HepG2 (cell line): ENCODE results near the gene BMI1. TPM values are rescaled to one million over a fixed set of nuclear protein-coding genes. Genes with fewer than 3 reads are reported as not detected.

Experiments
- ARNT2 ChIP-seq: sonication (generic); formaldehyde crosslinking; IDR thresholded peaks from 2 replicates; pipeline ENCODE4 v1.8.0; 2022; ENCODE audit warnings: mild to moderate bottlenecking, low read depth, missing genetic modification reagents, moderate library complexity
- CCDC6 ChIP-seq: sonication (generic); formaldehyde crosslinking; IDR thresholded peaks from 2 replicates; pipeline ENCODE4 v1.8.1; 2022; ENCODE audit warnings: mild to moderate bottlenecking, missing genetic modification reagents, moderate library complexity
- CHD4 ChIP-seq: fragments of 200-600 bp; sonication (generic); IDR thresholded peaks from 2 replicates; pipeline ENCODE4 v1.7.0; 2017; ENCODE audit warnings: mild to moderate bottlenecking, low read length, borderline replicate concordance
- HIC2 ChIP-seq: sonication (generic); formaldehyde crosslinking; IDR thresholded peaks from 2 replicates; pipeline ENCODE4 v1.9.0; 2022; ENCODE audit warnings: low read depth, missing genetic modification reagents
- HIVEP1 ChIP-seq: sonication (generic); formaldehyde crosslinking; IDR thresholded peaks from 2 replicates; pipeline ENCODE4 v1.4.0; 2020; ENCODE audit warnings: mild to moderate bottlenecking, missing genetic modification reagents
- JUNB ChIP-seq: sonication (generic); formaldehyde crosslinking; IDR thresholded peaks from 2 replicates; pipeline ENCODE4 v1.8.0; 2022; ENCODE audit warnings: missing genetic modification reagents, mild to moderate bottlenecking, borderline replicate concordance
- MXD4 ChIP-seq: IDR thresholded peaks from 2 replicates; pipeline ENCODE4 v1.6.1; 2016; ENCODE audit warnings: mild to moderate bottlenecking, missing biosample characterization, missing genetic modification reagents
- NR2F2 ChIP-seq: IDR thresholded peaks from 2 replicates; pipeline ENCODE4 v1.6.1; 2012; ENCODE audit warnings: low read depth, inconsistent platforms, borderline replicate concordance
- PATZ1 ChIP-seq: sonication (generic); formaldehyde crosslinking; IDR thresholded peaks from 2 replicates; pipeline ENCODE4 v1.4.0; 2020; ENCODE audit warnings: missing genetic modification reagents
- SAP130 ChIP-seq: IDR thresholded peaks from 2 replicates; pipeline ENCODE4 v1.6.1; 2016; ENCODE audit warnings: low read depth
- SIN3A ChIP-seq: IDR thresholded peaks from 2 replicates; pipeline ENCODE4 v1.6.1; 2011; ENCODE audit warnings: low read depth, mild to moderate bottlenecking, control low read depth, low read length, borderline replicate concordance
- SP1 ChIP-seq, 2 experiments: fragments of 450-650 bp in 1 of 2; sonication (generic) in 1 of 2; formaldehyde crosslinking in 1 of 2; IDR thresholded peaks; 2 replicates each; pipeline versions ENCODE4 v1.4.0 to v1.6.1; 2016 to 2020; ENCODE audit warnings: missing genetic modification reagents in 1 of 2
- SP4 ChIP-seq: sonication (generic); formaldehyde crosslinking; IDR thresholded peaks from 2 replicates; pipeline ENCODE4 v1.8.1; 2023; ENCODE audit warnings: mild to moderate bottlenecking, missing genetic modification reagents
- ZBTB25 ChIP-seq: IDR thresholded peaks from 2 replicates; pipeline ENCODE4 v1.6.1; 2018; ENCODE audit warnings: missing genetic modification reagents
- ZNF468 ChIP-seq: sonication (generic); formaldehyde crosslinking; IDR thresholded peaks from 2 replicates; pipeline ENCODE4 v1.8.0; 2022; ENCODE audit warnings: mild to moderate bottlenecking, moderate library complexity, missing genetic modification reagents
- ZNF558 ChIP-seq: sonication (generic); formaldehyde crosslinking; IDR thresholded peaks from 2 replicates; pipeline ENCODE4 v1.9.0; 2022; ENCODE audit warnings: mild to moderate bottlenecking, missing genetic modification reagents, borderline replicate concordance
- ZNF609 ChIP-seq: sonication (generic); formaldehyde crosslinking; IDR thresholded peaks from 2 replicates; pipeline ENCODE4 v1.4.0; 2020; ENCODE audit warnings: mild to moderate bottlenecking, missing genetic modification reagents, borderline replicate concordance
- ZNF720 ChIP-seq: sonication (generic); formaldehyde crosslinking; IDR thresholded peaks from 2 replicates; pipeline ENCODE4 v1.4.0; 2020; ENCODE audit warnings: missing genetic modification reagents
- polyA plus RNA-seq, 8 experiments: library from polyadenylated mRNA; depleted of rRNA in 3 of 8; stranded (reverse) in 7 of 8; unstranded in 1 of 8; fragments of >200 nt; fragmentation: Illumina TruSeq in 4 of 8; extraction: Trizol in 4 of 8; gene quantifications; 2 replicates each; pipeline versions ENCODE4 v1.2.1 to v1.2.3, GENCODE V29; 2011 to 2016; ENCODE audit warnings: low read depth in 4 of 8, missing spikeins in 1 of 8, mixed read lengths in 1 of 8; ENCODE audit not compliant: insufficient read depth in 1 of 8
- total RNA-seq, 5 experiments: library from RNA; depleted of rRNA; stranded (reverse); fragments of >200 nt; fragmentation: Illumina TruSeq; extraction: Trizol; gene quantifications; 2 replicates each; pipeline ENCODE4 v1.2.3, GENCODE V29; 2016; ENCODE audit warnings: low read depth in 1 of 5

BMI1 gene
- total and polyA plus RNA-seq, 2 of the 13 experiments (the other 11 are each of a cell fraction or from before 2014, with no cell fraction given), result 30.5 to 44.0 TPM

- TF ChIP-seq SP1 (IDR thresholded peaks at IDR 0.05) (no peak), SP1 (CRISPR knock-in tag; IDR thresholded peaks at IDR 0.05) (no peak), ZNF720 (CRISPR knock-in tag) (no peak), ZBTB25 (CRISPR knock-in tag) (peak; percentile 2; the same call in 1 of the 2 replicates), SIN3A (no peak), PATZ1 (CRISPR knock-in tag) (peak; percentile 62), SP4 (CRISPR knock-in tag) (no peak), MXD4 (CRISPR knock-in tag) (no peak; the same call in 1 of the 2 replicates), NR2F2 (no peak), HIVEP1 (CRISPR knock-in tag) (no peak), ARNT2 (CRISPR knock-in tag) (0 out of 2 replicates have a peak, but pooled peaks have one; percentile 12), HIC2 (CRISPR knock-in tag) (no peak), JUNB (CRISPR knock-in tag) (no peak), SAP130 (CRISPR knock-in tag) (0 out of 2 replicates have a peak, but pooled peaks have one; percentile 9), CHD4 (no peak), CCDC6 (no peak), ZNF558 (CRISPR knock-in tag) (no peak), ZNF468 (CRISPR knock-in tag) (no peak), ZNF609 (CRISPR knock-in tag) (no peak)
Observed at GRCh38 chr10:22320591-22321155, at the start of gene BMI1 (continued).
